ENCODE results near the gene KCTD15.

The KCTD15 gene

DNA sequence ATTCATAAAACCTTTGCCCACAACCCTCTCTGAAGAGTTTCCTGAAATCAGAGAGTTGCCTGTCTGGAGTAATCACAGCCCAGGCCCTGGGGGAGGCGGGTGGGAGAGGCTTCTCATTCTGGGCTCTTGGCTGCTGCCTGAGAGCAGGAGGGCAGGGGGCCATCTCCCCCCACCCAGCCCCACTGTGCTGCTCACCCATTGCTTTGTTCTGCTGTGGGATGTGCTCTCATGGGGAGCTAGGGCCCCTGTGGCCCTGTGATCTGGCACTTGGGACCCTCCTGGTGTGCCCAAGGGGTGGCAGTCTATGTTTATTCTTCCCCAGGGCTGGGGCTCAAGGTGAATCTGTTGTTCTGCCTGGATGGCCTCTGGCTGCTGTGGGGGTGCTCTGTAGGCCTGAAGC, 6.1 kb downstream of the KCTD15 start:
- TF ChIP-seq, protein P1, sequence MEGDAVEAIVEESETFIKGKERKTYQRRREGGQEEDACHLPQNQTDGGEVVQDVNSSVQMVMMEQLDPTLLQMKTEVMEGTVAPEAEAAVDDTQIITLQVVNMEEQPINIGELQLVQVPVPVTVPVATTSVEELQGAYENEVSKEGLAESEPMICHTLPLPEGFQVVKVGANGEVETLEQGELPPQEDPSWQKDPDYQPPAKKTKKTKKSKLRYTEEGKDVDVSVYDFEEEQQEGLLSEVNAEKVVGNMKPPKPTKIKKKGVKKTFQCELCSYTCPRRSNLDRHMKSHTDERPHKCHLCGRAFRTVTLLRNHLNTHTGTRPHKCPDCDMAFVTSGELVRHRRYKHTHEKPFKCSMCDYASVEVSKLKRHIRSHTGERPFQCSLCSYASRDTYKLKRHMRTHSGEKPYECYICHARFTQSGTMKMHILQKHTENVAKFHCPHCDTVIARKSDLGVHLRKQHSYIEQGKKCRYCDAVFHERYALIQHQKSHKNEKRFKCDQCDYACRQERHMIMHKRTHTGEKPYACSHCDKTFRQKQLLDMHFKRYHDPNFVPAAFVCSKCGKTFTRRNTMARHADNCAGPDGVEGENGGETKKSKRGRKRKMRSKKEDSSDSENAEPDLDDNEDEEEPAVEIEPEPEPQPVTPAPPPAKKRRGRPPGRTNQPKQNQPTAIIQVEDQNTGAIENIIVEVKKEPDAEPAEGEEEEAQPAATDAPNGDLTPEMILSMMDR (conservative IDR thresholded peaks at IDR 0.05; ENCODE audit: low read length): no peak
- DNase-seq (ENCODE audit: low read depth): no peak
- no peak overlapping the region for H3K4me3 ChIP-seq (ENCODE audit: low read length)

DNA sequence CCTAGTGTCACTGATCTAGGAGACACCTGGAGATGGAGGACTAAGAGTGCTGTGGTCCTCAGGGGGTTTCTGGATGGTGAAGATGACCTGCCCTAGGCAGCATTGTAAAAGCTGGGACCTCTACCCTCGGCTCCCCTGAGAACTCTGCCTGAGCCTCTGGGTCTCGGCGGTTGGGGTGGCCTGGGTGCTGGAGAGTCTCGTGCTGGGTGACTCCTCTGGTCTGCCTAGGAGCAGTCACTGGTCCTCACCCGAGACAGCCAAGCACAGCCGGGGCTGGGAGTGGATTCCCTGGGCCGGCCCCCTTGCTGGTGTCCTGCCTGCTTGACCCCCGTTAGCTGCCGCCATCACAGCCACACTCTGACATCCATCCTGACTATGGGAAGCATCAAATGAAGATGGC, 6.7 kb downstream of the KCTD15 start:
- TF ChIP-seq, protein P1 (conservative IDR thresholded peaks at IDR 0.05; ENCODE audit: low read length): no peak
- no peak overlapping the region for H3K4me3 ChIP-seq (ENCODE audit: low read length)
- no peak for DNase-seq (ENCODE audit: low read depth)

DNA sequence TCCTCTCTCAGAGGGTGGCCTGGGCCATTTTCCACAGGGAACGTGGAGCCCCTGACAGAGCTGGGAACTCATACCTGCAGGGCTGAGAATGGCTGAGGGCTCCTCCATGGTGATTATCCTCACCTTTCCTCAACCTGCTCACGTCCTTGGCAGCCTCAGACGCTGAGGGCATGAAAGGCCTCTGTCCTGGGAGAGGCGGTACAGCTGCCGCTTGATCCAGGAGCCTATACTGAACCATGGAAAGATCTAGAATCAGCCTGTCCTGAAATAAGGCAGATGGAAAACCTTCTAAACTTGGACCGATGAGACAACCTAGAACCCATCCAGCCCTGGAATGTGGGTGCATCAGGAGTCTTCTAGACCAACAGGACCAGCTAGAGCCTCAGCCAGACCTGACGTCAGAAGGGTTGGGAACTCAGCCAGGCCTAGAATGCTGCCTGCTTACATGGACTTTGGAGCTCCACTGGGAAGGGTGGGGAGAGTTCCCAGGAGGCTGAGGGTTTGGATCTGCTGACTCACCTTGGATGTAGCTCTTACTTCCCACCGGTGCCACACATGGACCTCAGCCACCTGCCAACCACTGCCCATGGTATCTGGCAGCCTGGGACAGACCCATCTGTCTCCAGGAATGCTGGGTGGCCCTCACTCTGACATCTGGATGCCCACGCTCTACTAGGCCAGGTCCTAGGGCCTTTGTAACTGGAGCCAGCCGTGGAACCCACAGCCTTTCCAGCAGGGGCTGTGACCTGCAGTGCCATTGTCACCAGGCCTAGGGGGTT, 7.5 kb downstream of the KCTD15 start:
- DNase-seq (ENCODE audit: low read depth): peak; percentile 71
- H3K4me3 ChIP-seq (ENCODE audit: low read length): no peak overlapping the region
- TF ChIP-seq, protein P1 (conservative IDR thresholded peaks at IDR 0.05; ENCODE audit: low read length): no peak

DNA sequence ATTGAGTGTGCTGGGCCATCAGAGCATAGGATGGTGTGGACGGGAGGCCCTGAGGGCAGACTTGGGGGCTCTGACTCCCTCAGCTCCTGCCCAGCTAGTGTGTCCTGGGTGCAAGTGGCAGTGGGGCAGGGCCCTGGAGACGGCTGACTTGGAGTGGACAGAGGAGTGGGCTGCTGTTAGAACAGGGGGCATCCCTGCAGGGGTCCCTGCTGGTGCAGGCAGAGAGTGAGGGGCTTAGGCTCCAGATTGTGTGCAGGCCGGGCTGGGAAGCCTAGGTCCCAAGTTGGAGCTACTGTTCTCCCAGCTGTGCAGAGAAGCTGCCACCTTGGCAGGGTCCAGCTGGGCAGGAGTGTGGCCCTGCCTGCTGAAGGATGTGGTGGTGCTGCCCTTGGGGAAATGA, 8.6 kb downstream of the KCTD15 start:
- no peak for DNase-seq (ENCODE audit: low read depth)
- H3K4me3 ChIP-seq (ENCODE audit: low read length): no peak overlapping the region
- TF ChIP-seq, protein P1 (conservative IDR thresholded peaks at IDR 0.05; ENCODE audit: low read length): no peak

DNA sequence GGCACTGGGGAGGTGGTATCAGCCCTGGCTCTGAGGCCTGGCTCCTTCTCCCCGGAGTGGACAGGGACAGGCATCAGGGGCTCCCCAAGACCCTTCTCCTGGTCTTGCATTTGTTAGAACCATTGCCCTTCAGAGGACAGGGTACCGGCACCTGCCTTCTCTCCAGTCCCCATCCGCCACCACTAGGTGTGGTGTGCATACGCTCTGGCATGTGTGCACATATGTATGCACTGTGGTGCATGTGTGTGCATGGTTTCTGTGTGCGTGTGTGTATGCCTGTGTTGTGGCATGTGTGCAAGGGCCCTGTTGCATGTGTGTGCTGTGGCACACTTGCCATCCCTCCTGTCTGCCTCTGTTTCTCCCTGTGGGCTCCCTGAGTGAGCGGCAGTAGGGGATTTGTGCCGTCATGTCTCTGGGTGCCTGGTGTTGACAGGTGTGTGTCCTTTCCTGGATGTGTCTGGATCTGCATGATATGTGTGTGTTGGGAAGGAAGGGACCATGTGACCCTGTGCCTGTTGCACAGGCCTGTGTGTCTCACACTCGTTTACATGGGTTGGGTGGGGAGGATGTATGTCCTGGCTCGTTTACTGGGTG, 9.3 kb downstream of the KCTD15 start:
- TF ChIP-seq, protein P1 (conservative IDR thresholded peaks at IDR 0.05; ENCODE audit: low read length): no peak
- H3K4me3 ChIP-seq (ENCODE audit: low read length): no peak overlapping the region
- DNase-seq (ENCODE audit: low read depth): no peak

DNA sequence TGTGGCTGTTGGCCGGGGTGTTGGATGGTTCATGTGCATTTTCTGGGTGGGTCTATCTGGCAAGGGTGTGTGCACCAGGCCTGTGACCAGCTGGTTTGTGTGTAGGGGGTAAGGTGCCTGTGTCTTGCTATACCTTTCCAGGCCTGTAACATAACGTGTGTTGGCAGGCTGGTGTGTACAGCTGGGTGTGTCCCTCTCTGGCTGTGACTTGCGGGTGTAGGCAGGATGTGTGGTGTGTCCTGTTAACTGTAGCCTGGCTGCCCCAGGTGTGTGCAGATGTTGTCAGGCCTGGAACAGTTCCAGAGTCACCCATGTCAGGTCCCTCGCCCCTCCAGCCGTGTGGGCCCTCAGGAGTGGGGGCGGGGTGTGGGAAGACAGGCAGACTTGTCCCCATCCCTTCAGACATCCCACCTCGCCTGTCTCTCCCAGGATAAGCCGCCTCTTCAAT, 9.8 kb downstream of the KCTD15 start:
- TF ChIP-seq, protein P1 (conservative IDR thresholded peaks at IDR 0.05; ENCODE audit: low read length): no peak

DNA sequence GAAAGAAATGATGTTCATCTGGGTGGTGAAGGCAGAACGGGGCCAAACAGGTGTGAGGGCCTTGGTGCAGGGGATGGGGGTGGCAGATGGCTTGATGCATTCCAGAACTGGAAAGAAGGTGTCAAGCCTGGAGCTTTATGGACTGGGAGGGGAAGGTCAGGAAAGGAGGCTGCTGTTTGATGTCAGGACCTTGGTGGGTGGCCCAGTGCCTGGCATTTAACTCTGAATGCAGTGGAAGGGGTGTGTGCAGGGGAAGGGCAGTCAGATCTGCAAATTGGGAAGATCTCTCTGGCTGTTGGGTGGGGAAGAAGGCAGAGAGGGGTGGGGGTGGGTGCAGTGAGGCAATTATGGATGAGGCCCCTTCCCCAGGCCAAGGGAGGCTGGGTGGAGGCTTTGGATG, 11.7 kb downstream of the KCTD15 start:
- no peak for DNase-seq (ENCODE audit: low read depth)
- TF ChIP-seq, protein P1 (conservative IDR thresholded peaks at IDR 0.05; ENCODE audit: low read length): no peak
- H3K4me3 ChIP-seq (ENCODE audit: low read length): no peak overlapping the region

More for the DNA sequence above, 9.8 kb downstream of the KCTD15 start:
- no peak for DNase-seq (ENCODE audit: low read depth)
- H3K4me3 ChIP-seq (ENCODE audit: low read length): no peak overlapping the region
